Measurements from ENCODE around the gene EDDM13.
"Not testable (repeated sequence)": the region's sequence is repeated elsewhere in the genome, so short reads cannot be mapped to it uniquely, and the experiment has no call there.

EDDM13 gene

GRCh38 chr19:56319991-56320390, 47.4 kb downstream of the EDDM13 start:
- H3K36me3 ChIP-seq: no peaks in the 10 kb centered on the region
- peaks cover 5% of the 10 kb centered on the region; the same call in 1 of the 2 replicates for H3K27me3 ChIP-seq
- no peaks in the 10 kb centered on the region for H3K9me3 ChIP-seq
- no peaks in the 10 kb centered on the region for H3K4me1 ChIP-seq
- no peak for TF ChIP-seq CTCF (IDR thresholded peaks at IDR 0.05; ENCODE audit: low read depth, low read length)
- H3K4me3 ChIP-seq (ENCODE audit: low read depth, low read length): no peak overlapping the region
- no peak for DNase-seq

GRCh38 chr19:56321254-56321988, 48.9 kb downstream of the EDDM13 start:
- Histone ChIP-seq H3K4me3 (ENCODE audit: low read depth, low read length) (no peak overlapping the region), H3K9me3 (no peaks in the 10 kb centered on the region), H3K27me3 (peaks cover 5% of the 10 kb centered on the region; the same call in 1 of the 2 replicates), H3K36me3 (no peaks in the 10 kb centered on the region), H3K4me1 (no peaks in the 10 kb centered on the region)
- no peak for TF ChIP-seq CTCF (IDR thresholded peaks at IDR 0.05; ENCODE audit: low read depth, low read length)
- no peak for DNase-seq

- peaks cover 5% of the 10 kb centered on the region; the same call in 1 of the 2 replicates for H3K27me3 ChIP-seq
- no peaks in the 10 kb centered on the region for H3K4me1 ChIP-seq
- DNase-seq: no peak
- no peaks in the 10 kb centered on the region for H3K36me3 ChIP-seq
- no peaks in the 10 kb centered on the region for H3K9me3 ChIP-seq
- TF ChIP-seq CTCF (IDR thresholded peaks at IDR 0.05; ENCODE audit: low read depth, low read length): no peak
- H3K4me3 ChIP-seq (ENCODE audit: low read depth, low read length): no peak overlapping the region
These were observed 49.5 kb downstream of the EDDM13 start for GRCh38 chr19:56321989-56322440.

- Histone ChIP-seq H3K36me3 (no peaks in the 10 kb centered on the region), H3K4me1 (no peaks in the 10 kb centered on the region), H3K9me3 (no peaks in the 10 kb centered on the region), H3K4me3 (ENCODE audit: low read depth, low read length) (no peak overlapping the region), H3K27me3 (peaks cover 5% of the 10 kb centered on the region; the same call in 1 of the 2 replicates)
- TF ChIP-seq CTCF (IDR thresholded peaks at IDR 0.05; ENCODE audit: low read depth, low read length): no peak
- DNase-seq: no peak
These were observed 51.9 kb downstream of the EDDM13 start for GRCh38 chr19:56324436-56324835.

- Histone ChIP-seq H3K4me3 (ENCODE audit: low read depth, low read length) (no peak overlapping the region), H3K9me3 (no peaks in the 10 kb centered on the region), H3K36me3 (no peaks in the 10 kb centered on the region; the same call in 1 of the 2 replicates), H3K27me3 (no peaks in the 10 kb centered on the region), H3K4me1 (no peaks in the 10 kb centered on the region)
- no peak for TF ChIP-seq CTCF (IDR thresholded peaks at IDR 0.05; ENCODE audit: low read depth, low read length)
- DNase-seq: no peak
These were observed 60.1 kb downstream of the EDDM13 start for GRCh38 chr19:56332695-56333094.

GRCh38 chr19:56333506-56333905, 61.0 kb downstream of the EDDM13 start:
- DNase-seq: peak; percentile 47
- peak; percentile 83 for TF ChIP-seq CTCF (IDR thresholded peaks at IDR 0.05; ENCODE audit: low read depth, low read length)

GRCh38 chr19:56335371-56335770, 62.8 kb downstream of the EDDM13 start:
- H3K36me3 ChIP-seq; H3K4me3 ChIP-seq (ENCODE audit: low read depth, low read length); DNase-seq; H3K9me3 ChIP-seq; H3K4me1 ChIP-seq; H3K27me3 ChIP-seq: not testable (repeated sequence)

More at GRCh38 chr19:56333506-56333905, 61.0 kb downstream of the EDDM13 start:
- no peaks in the 10 kb centered on the region for H3K9me3 ChIP-seq
- H3K4me3 ChIP-seq (ENCODE audit: low read depth, low read length): no peak overlapping the region
- H3K4me1 ChIP-seq: no peaks in the 10 kb centered on the region
- H3K27me3 ChIP-seq: no peaks in the 10 kb centered on the region
- no peaks in the 10 kb centered on the region; the same call in 1 of the 2 replicates for H3K36me3 ChIP-seq

- H3K36me3 ChIP-seq; H3K27me3 ChIP-seq; H3K9me3 ChIP-seq; H3K4me3 ChIP-seq (ENCODE audit: low read depth, low read length); H3K4me1 ChIP-seq; DNase-seq: not testable (repeated sequence)
These were observed 64.5 kb downstream of the EDDM13 start for GRCh38 chr19:56337077-56337476.

- H3K27me3 ChIP-seq; H3K9me3 ChIP-seq; H3K36me3 ChIP-seq; DNase-seq; H3K4me1 ChIP-seq; H3K4me3 ChIP-seq (ENCODE audit: low read depth, low read length): not testable (repeated sequence)
These were observed 66.5 kb downstream of the EDDM13 start for GRCh38 chr19:56339031-56339430.

All from BE2C (cell line).